PC-9 (cell line): ENCODE data around the gene KLK12. TPM values are rescaled to one million over a fixed set of nuclear protein-coding genes. Genes with fewer than 3 reads are reported as not detected.

Source experiments
- BruUV-seq: library from RNA; stranded (reverse); fragments of 400-500 nt; replicated peaks from 2 replicates; lab custom pipeline; 2021; lab: Mats Ljungman, UMichigan
- CTCF ChIA-PET: fragments of 300-600 bp; sonication (Branson Sonifier 250); formaldehyde crosslinking; loops from one replicate; lab custom pipeline; 2022; ENCODE audit warnings: antibody characterized with exemption; lab: Charles Lee
- POLR2A ChIA-PET: fragments of 300-600 bp; sonication (Branson Sonifier 250); formaldehyde crosslinking; loops from one replicate; lab custom pipeline; 2022; ENCODE audit warnings: antibody characterized with exemption; ENCODE audit not compliant: unreplicated experiment; lab: Charles Lee
- DNase-seq, 2 experiments: peaks; one replicate each; pipeline versions ENCODE4 v3.0.0 to v3.0.0-alpha.2; 2015 to 2022; ENCODE audit warnings: mixed read lengths in 1 of 2
- H2AFZ ChIP-seq: fragments of 200-600 bp; sonication (generic); 2 replicates; pipeline ENCODE4 v1.8.1; 2017; ENCODE audit warnings: antibody characterized with exemption
- H3F3A ChIP-seq: fragments of 200-600 bp; sonication (generic); 2 replicates; pipeline ENCODE4 v1.8.1; 2017; ENCODE audit warnings: antibody characterized with exemption, mild to moderate bottlenecking, low read depth; ENCODE audit not compliant: insufficient read depth
- H3K27ac ChIP-seq: fragments of 200-600 bp; sonication (generic); 2 replicates; pipeline ENCODE4 v1.6.1; 2016; ENCODE audit warnings: mixed run types
- H3K27me3 ChIP-seq: fragments of 200-600 bp; sonication (generic); 2 replicates; pipeline ENCODE4 v1.6.1; 2016; ENCODE audit warnings: low read depth, mixed run types; ENCODE audit not compliant: insufficient read depth
- H3K36me3 ChIP-seq: fragments of 200-600 bp; sonication (generic); 2 replicates; pipeline ENCODE4 v1.6.1; 2016; ENCODE audit warnings: low read depth, mixed run types
- H3K4me1 ChIP-seq: fragments of 200-600 bp; sonication (generic); replicated peaks from 2 replicates; pipeline ENCODE4 v1.6.1; 2016; ENCODE audit warnings: mixed run types; ENCODE audit not compliant: insufficient read depth
- H3K4me2 ChIP-seq: fragments of 200-600 bp; sonication (generic); 2 replicates; pipeline ENCODE4 v1.6.1; 2017; ENCODE audit warnings: mixed run types
- H3K4me3 ChIP-seq: fragments of 200-600 bp; sonication (generic); 2 replicates; pipeline ENCODE4 v1.6.1; 2016; ENCODE audit warnings: mixed run types
- H3K79me2 ChIP-seq: fragments of 200-600 bp; sonication (generic); 2 replicates; pipeline ENCODE4 v1.6.1; 2017; ENCODE audit warnings: low read depth, mixed run types
- H3K9me2 ChIP-seq: fragments of 200-600 bp; sonication (generic); 2 replicates; pipeline ENCODE4 v1.8.1; 2017; ENCODE audit warnings: mild to moderate bottlenecking; ENCODE audit not compliant: insufficient read depth
- H3K9me3 ChIP-seq: fragments of 200-600 bp; sonication (generic); 2 replicates; pipeline ENCODE4 v1.8.1; 2016; ENCODE audit warnings: low read depth; ENCODE audit not compliant: insufficient read depth
- H4K20me1 ChIP-seq: fragments of 200-600 bp; sonication (generic); 2 replicates; pipeline ENCODE4 v1.8.1; 2017; ENCODE audit not compliant: insufficient read depth
- EZH2 ChIP-seq: fragments of 200-600 bp; sonication (generic); IDR thresholded peaks from 2 replicates; pipeline ENCODE4 v1.8.0; 2017; ENCODE audit warnings: antibody characterized with exemption, low read depth
- intact Hi-C: fragments of 100-400 bp; cut with micrococcal nuclease; formaldehyde crosslinking; loops from one replicate; pipeline ENCODE4 v1.10.0; 2022; ENCODE audit not compliant: unreplicated experiment
- total RNA-seq: library from RNA; stranded (reverse); gene quantifications from 2 replicates; pipeline ENCODE4 v1.2.3, GENCODE V29; 2021
- TF ChIP-seq, protein P1 (sequence below): fragments of 200-600 bp; sonication (generic); conservative IDR thresholded peaks from 2 replicates; pipeline ENCODE4 v1.6.1; 2017; ENCODE audit warnings: mixed run types, antibody characterized with exemption, mild to moderate bottlenecking, moderate library complexity

The KLK12 gene
- total RNA-seq, 1 experiment from 2014 or later = not detected

GRCh38 chr19:51012661-51013190 lies 22.1 kb downstream of the KLK12 start:
- POLR2A ChIA-PET = no interaction called here
- TF ChIP-seq, protein P1, sequence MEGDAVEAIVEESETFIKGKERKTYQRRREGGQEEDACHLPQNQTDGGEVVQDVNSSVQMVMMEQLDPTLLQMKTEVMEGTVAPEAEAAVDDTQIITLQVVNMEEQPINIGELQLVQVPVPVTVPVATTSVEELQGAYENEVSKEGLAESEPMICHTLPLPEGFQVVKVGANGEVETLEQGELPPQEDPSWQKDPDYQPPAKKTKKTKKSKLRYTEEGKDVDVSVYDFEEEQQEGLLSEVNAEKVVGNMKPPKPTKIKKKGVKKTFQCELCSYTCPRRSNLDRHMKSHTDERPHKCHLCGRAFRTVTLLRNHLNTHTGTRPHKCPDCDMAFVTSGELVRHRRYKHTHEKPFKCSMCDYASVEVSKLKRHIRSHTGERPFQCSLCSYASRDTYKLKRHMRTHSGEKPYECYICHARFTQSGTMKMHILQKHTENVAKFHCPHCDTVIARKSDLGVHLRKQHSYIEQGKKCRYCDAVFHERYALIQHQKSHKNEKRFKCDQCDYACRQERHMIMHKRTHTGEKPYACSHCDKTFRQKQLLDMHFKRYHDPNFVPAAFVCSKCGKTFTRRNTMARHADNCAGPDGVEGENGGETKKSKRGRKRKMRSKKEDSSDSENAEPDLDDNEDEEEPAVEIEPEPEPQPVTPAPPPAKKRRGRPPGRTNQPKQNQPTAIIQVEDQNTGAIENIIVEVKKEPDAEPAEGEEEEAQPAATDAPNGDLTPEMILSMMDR = no peak
- no peak for TF ChIP-seq EZH2
- intact Hi-C loops = loop anchor here (10.0 kb wide), 2 partner anchors 208 to 308 kb away; no protein-coding TSS in a partner anchor
- Histone ChIP-seq H3K4me2 (no peak overlapping the region), H3K36me3 (no peaks in the 10 kb centered on the region), H4K20me1 (no peaks in the 10 kb centered on the region), H3K9me3 (no peaks in the 10 kb centered on the region), H3K27ac (no peak overlapping the region), H3K4me1 (peaks cover 19% of the 10 kb centered on the region), H2AFZ (no peak overlapping the region), H3F3A (peaks cover 26% of the 10 kb centered on the region; the same call in 1 of the 2 replicates), H3K9me2 (no peaks in the 10 kb centered on the region), H3K79me2 (no peaks in the 10 kb centered on the region), H3K4me3 (no peak overlapping the region), H3K27me3 (no peaks in the 10 kb centered on the region)
- DNase-seq = no peak
- CTCF ChIA-PET = interaction anchor here (0.7 kb wide), 1 partner anchor 130 kb away, joined by 3 read pairs; no protein-coding TSS in a partner anchor
- BruUV-seq = no TSS peak

DNA sequence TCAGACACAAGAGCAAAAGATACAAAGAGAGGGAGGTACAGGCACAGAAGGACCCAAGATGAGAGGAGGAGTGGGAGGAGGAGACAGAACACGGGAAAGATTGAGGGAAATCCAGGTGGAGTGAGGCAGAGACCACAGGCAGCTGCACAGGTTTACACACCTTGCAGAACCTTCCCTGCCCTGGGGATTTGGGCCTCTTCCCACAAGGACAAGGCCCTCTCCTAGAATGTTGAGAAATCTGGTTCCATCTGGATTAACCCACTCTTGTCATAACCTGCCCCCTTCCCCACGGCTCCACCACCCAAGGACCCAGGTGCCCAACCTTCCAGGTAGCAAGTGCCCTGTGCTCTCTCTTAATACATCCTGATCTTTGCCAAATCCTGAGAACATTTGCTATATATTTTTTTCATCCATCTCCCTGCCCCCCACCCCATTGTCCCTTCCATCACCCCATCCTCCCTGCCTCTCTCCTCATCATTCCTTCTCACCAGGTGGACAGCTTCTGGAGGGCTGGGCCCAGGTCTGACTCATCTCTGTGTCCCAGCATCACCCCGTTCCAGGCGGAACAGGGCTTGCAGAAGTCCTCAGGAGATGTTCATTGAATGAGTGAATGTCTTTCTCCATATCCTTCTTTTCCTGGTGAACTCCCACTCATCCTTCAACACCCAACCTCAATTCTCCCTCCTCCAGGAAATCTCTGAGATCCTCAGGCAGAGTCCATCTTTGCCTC lies 24.6 kb downstream of the KLK12 start:
- POLR2A ChIA-PET = interaction anchor here (0.5 to 0.9 kb wide), 2 partner anchors 11 to 26 kb away, joined by 4 read pairs; partner anchors contain the start of gene KLK7
- no peaks in the 10 kb centered on the region for H3K79me2 ChIP-seq
- peaks cover 19% of the 10 kb centered on the region for H3K4me1 ChIP-seq
- H3K4me3 ChIP-seq = no peak overlapping the region
- no peaks in the 10 kb centered on the region for H3K27me3 ChIP-seq
- CTCF ChIA-PET = interaction anchor here (0.6 kb wide), 1 partner anchor 9 kb away, joined by 3 read pairs; the partner anchor contains the start of gene KLK8
- no peaks in the 10 kb centered on the region for H4K20me1 ChIP-seq
- no peak overlapping the region for H3K4me2 ChIP-seq
- H3K9me3 ChIP-seq = no peaks in the 10 kb centered on the region
- peaks cover 19% of the 10 kb centered on the region; the same call in 1 of the 2 replicates for H3F3A ChIP-seq
- TF ChIP-seq, protein P1 = no peak
- no peak for TF ChIP-seq EZH2
- no peaks in the 10 kb centered on the region for H3K9me2 ChIP-seq
- H3K36me3 ChIP-seq = no peaks in the 10 kb centered on the region
- peak; percentile 50 to 60 for DNase-seq
- H2AFZ ChIP-seq = no peak overlapping the region
- no TSS peak for BruUV-seq
- H3K27ac ChIP-seq = no peak overlapping the region
- intact Hi-C loops = loop anchor here (10.0 kb wide), 2 partner anchors 205 to 305 kb away; no protein-coding TSS in a partner anchor

- Histone ChIP-seq H3K27me3 (no peaks in the 10 kb centered on the region), H3K4me1 (peaks cover 19% of the 10 kb centered on the region), H4K20me1 (no peaks in the 10 kb centered on the region), H3K4me3 (no peak overlapping the region), H3K4me2 (no peak overlapping the region), H3K27ac (no peak overlapping the region), H3K9me3 (no peaks in the 10 kb centered on the region), H3K79me2 (no peaks in the 10 kb centered on the region), H3F3A (peaks cover 19% of the 10 kb centered on the region; the same call in 1 of the 2 replicates), H2AFZ (no peak overlapping the region), H3K36me3 (no peaks in the 10 kb centered on the region), H3K9me2 (no peaks in the 10 kb centered on the region)
- ChIA-PET POLR2A (interaction anchor here (0.9 kb wide), 1 partner anchor 25 kb away, joined by 4 read pairs; the partner anchor contains the start of gene KLK7), CTCF (no interaction called here)
- peak in 1 of 2 experiments; percentile 26 for DNase-seq
- no peak for TF ChIP-seq EZH2
- TF ChIP-seq, protein P1 = no peak
- intact Hi-C loops = no loop called here
- no TSS peak for BruUV-seq
These were observed 25.5 kb downstream of the KLK12 start for GRCh38 chr19:51009061-51009891.
